A673 (cell line): ENCODE results near the gene FNBP1. TPM values are rescaled to one million over a fixed set of nuclear protein-coding genes. Genes with fewer than 3 reads are reported as not detected.

Experiments
- BruUV-seq: library from RNA; stranded (reverse); fragments of 400-500 nt; replicated peaks from 2 replicates; lab custom pipeline; 2021; lab: Mats Ljungman, UMichigan
- CTCF ChIA-PET: fragments of 300-600 bp; sonication (Branson Sonifier 250); formaldehyde crosslinking; loops from one replicate; lab custom pipeline; 2022; ENCODE audit warnings: antibody characterized with exemption; lab: Charles Lee
- POLR2A ChIA-PET: fragments of 300-600 bp; sonication (Branson Sonifier 250); formaldehyde crosslinking; loops from one replicate; lab custom pipeline; 2022; ENCODE audit warnings: antibody characterized with exemption; ENCODE audit not compliant: low non-redundant PET; lab: Charles Lee
- DNase-seq: peaks from one replicate; pipeline ENCODE4 v3.0.0-alpha.2; 2015; ENCODE audit warnings: low spot score
- H3K27ac ChIP-seq: fragments of 200-600 bp; sonication (generic); 2 replicates; pipeline ENCODE4 v1.5.1; 2016; ENCODE audit warnings: mixed run types, low read depth, mild to moderate bottlenecking, mixed read lengths, antibody characterized with exemption, low read length; ENCODE audit not compliant: poor library complexity, severe bottlenecking
- H3K27me3 ChIP-seq: fragments of 200-600 bp; sonication (generic); replicated peaks from 2 replicates; pipeline ENCODE4 v1.6.1; 2017; ENCODE audit warnings: mixed run types, low read depth, mild to moderate bottlenecking, mixed read lengths, antibody characterized with exemption, low read length; ENCODE audit not compliant: insufficient read depth, poor library complexity
- H3K36me3 ChIP-seq: fragments of 200-600 bp; sonication (generic); 2 replicates; pipeline ENCODE4 v1.6.1; 2016; ENCODE audit warnings: mixed run types, mild to moderate bottlenecking, mixed read lengths, antibody characterized with exemption, low read length; ENCODE audit not compliant: insufficient read depth, poor library complexity, severe bottlenecking
- H3K4me1 ChIP-seq: fragments of 200-600 bp; sonication (generic); 2 replicates; pipeline ENCODE4 v1.6.1; 2017; ENCODE audit warnings: mixed run types, mild to moderate bottlenecking, mixed read lengths, antibody characterized with exemption, low read length; ENCODE audit not compliant: insufficient read depth, poor library complexity, severe bottlenecking
- H3K4me3 ChIP-seq: fragments of 200-600 bp; sonication (generic); 2 replicates; pipeline ENCODE4 v1.5.1; 2016; ENCODE audit warnings: low read depth, mixed run types, mild to moderate bottlenecking, mixed read lengths, low read length; ENCODE audit not compliant: poor library complexity, severe bottlenecking
- H3K9me3 ChIP-seq: fragments of 200-600 bp; sonication (generic); 2 replicates; pipeline ENCODE4 v1.6.1; 2016; ENCODE audit warnings: mixed run types, low read depth, mild to moderate bottlenecking, mixed read lengths, antibody characterized with exemption, low read length; ENCODE audit not compliant: poor library complexity, severe bottlenecking
- CTCF ChIP-seq: fragments of 300-800, 200-600 bp; sonication (generic); conservative IDR thresholded peaks from 2 replicates; pipeline ENCODE4 v1.5.1; 2017; ENCODE audit warnings: low read depth, mild to moderate bottlenecking, antibody characterized with exemption, low read length, moderate library complexity, mixed read lengths
- EZH2 ChIP-seq: fragments of 200-600 bp; sonication (generic); IDR thresholded peaks from 2 replicates; pipeline ENCODE4 v1.6.1; 2017; ENCODE audit warnings: borderline replicate concordance, low read depth, mild to moderate bottlenecking, mixed read lengths, antibody characterized with exemption, low read length; ENCODE audit not compliant: poor library complexity, severe bottlenecking
- intact Hi-C: fragments of 100-400 bp; cut with micrococcal nuclease; formaldehyde crosslinking; loops from one replicate; pipeline ENCODE4 v1.10.0; 2022; ENCODE audit not compliant: unreplicated experiment
- total RNA-seq: library from RNA; stranded (reverse); gene quantifications from 2 replicates; pipeline ENCODE4 v1.2.3, GENCODE V29; 2021

FNBP1 gene
- total RNA-seq, 1 experiment from 2014 or later = 200 TPM

- H3K4me3 ChIP-seq = no peak overlapping the region
- POLR2A ChIA-PET = interaction anchor here (0.6 kb wide), 1 partner anchor 95 kb away, joined by 12 read pairs; no protein-coding TSS in a partner anchor
- H3K27ac ChIP-seq = peak overlapping the region; percentile 15
- TF ChIP-seq EZH2 = no peak
- TF ChIP-seq CTCF = no peak
- H3K4me1 ChIP-seq = peaks cover 21% of the 10 kb centered on the region
- no TSS peak for BruUV-seq
- H3K36me3 ChIP-seq = peaks cover 13% of the 10 kb centered on the region
- no peaks in the 10 kb centered on the region for H3K27me3 ChIP-seq
- CTCF ChIA-PET = no interaction called here
- intact Hi-C loops = no loop called here
- no peaks in the 10 kb centered on the region for H3K9me3 ChIP-seq
- DNase-seq = no peak
Observed at GRCh38 chr9:129990269-129991010, 52.5 kb downstream of the FNBP1 start.

GRCh38 chr9:129989740-129990139 lies 53.2 kb downstream of the FNBP1 start:
- BruUV-seq = no TSS peak
- POLR2A ChIA-PET = interaction anchor here (0.6 kb wide), 1 partner anchor 24 kb away, joined by 6 read pairs; no protein-coding TSS in a partner anchor

GRCh38 chr9:129989362-129989708 lies 53.7 kb downstream of the FNBP1 start:
- Histone ChIP-seq H3K9me3 (no peaks in the 10 kb centered on the region), H3K4me3 (no peak overlapping the region), H3K4me1 (peaks cover 15% of the 10 kb centered on the region), H3K36me3 (peaks cover 17% of the 10 kb centered on the region), H3K27ac (no peak overlapping the region), H3K27me3 (no peaks in the 10 kb centered on the region)
- intact Hi-C loops = no loop called here
- ChIA-PET POLR2A (interaction anchor here (0.6 kb wide), 1 partner anchor 23 kb away, joined by 6 read pairs; no protein-coding TSS in a partner anchor), CTCF (no interaction called here)
- DNase-seq = no peak
- BruUV-seq = no TSS peak
- no peak for TF ChIP-seq EZH2
- TF ChIP-seq CTCF = no peak

More at GRCh38 chr9:129989740-129990139, 53.2 kb downstream of the FNBP1 start:
- Histone ChIP-seq H3K4me3 (no peak overlapping the region), H3K27me3 (no peaks in the 10 kb centered on the region), H3K36me3 (peaks cover 18% of the 10 kb centered on the region), H3K27ac (no peak overlapping the region), H3K9me3 (no peaks in the 10 kb centered on the region), H3K4me1 (peaks cover 15% of the 10 kb centered on the region)
- intact Hi-C loops = no loop called here
- DNase-seq = peak; percentile 45
- CTCF ChIA-PET = no interaction called here
- no peak for TF ChIP-seq CTCF
- TF ChIP-seq EZH2 = no peak
